ENCODE measurements around the gene NXPH2. TPM values are rescaled to one million over a fixed set of nuclear protein-coding genes. Genes with fewer than 3 reads are reported as not detected.

The NXPH2 gene
- total and polyA plus RNA-seq, 2 donors (not counting 1 experiment from before 2014, with no cell fraction given) = not detected

- DNase-seq (ENCODE audit: low read depth in 2 of 2) = no peak
- no peak overlapping the region for H3K4me2 ChIP-seq (ENCODE audit: extremely low read depth, insufficient read depth, low read length)
These were observed 109.5 kb downstream of the NXPH2 start for GRCh38 chr2:138670734-138671133.

GRCh38 chr2:138665937-138666336 is 114.3 kb downstream of the NXPH2 start:
- H3K27me3 ChIP-seq (ENCODE audit: control insufficient read depth, insufficient read depth, low read length) = peaks cover 3% of the 10 kb centered on the region
- no peak overlapping the region for H3K9ac ChIP-seq (ENCODE audit: insufficient read depth, low read length)
- H3K4me3 ChIP-seq (replicated peaks in 1 of 4; ENCODE audit: control extremely low read depth in 1 of 4, insufficient read depth in 1 of 4, low read depth in 3 of 4, low read length in 4 of 4) = no peak overlapping the region
- no peaks in the 10 kb centered on the region for H3K36me3 ChIP-seq (ENCODE audit: control insufficient read depth, insufficient read depth, low read length)
- peak in 1 of 2 donors; percentile 29 for DNase-seq (ENCODE audit: low read depth in 2 of 2)
- no peak overlapping the region for H3K27ac ChIP-seq (ENCODE audit: insufficient read depth, low read length)
- H4K20me1 ChIP-seq (ENCODE audit: control insufficient read depth, extremely low read depth, insufficient read depth, low read length) = no peaks in the 10 kb centered on the region
- no peak for TF ChIP-seq EZH2 (IDR thresholded peaks at IDR 0.05; ENCODE audit: low read length, missing control alignments)
- no peak for TF ChIP-seq CTCF (conservative IDR thresholded peaks at IDR 0.05 in 1 of 2, IDR thresholded peaks at IDR 0.05 in 1 of 2; ENCODE audit: low read depth in 1 of 2, low read length in 2 of 2)
- no peak overlapping the region for H3K4me2 ChIP-seq (ENCODE audit: extremely low read depth, insufficient read depth, low read length)
- H3K4me1 ChIP-seq (ENCODE audit: control insufficient read depth, extremely low read depth, insufficient read depth, low read length) = no peaks in the 10 kb centered on the region
- no peaks in the 10 kb centered on the region for H3K9me3 ChIP-seq (ENCODE audit: control insufficient read depth, insufficient read depth, low read depth, low read length)
- H2AFZ ChIP-seq (ENCODE audit: low read length) = no peak overlapping the region
- H3K79me2 ChIP-seq (ENCODE audit: control insufficient read depth, insufficient read depth, low read length) = no peaks in the 10 kb centered on the region

More at GRCh38 chr2:138670734-138671133, 109.5 kb downstream of the NXPH2 start:
- Histone ChIP-seq H3K79me2 (ENCODE audit: control insufficient read depth, insufficient read depth, low read length) (no peaks in the 10 kb centered on the region), H3K9ac (ENCODE audit: insufficient read depth, low read length) (no peak overlapping the region), H4K20me1 (ENCODE audit: control insufficient read depth, extremely low read depth, insufficient read depth, low read length) (no peaks in the 10 kb centered on the region), H3K27ac (ENCODE audit: insufficient read depth, low read length) (no peak overlapping the region), H3K9me3 (ENCODE audit: control insufficient read depth, insufficient read depth, low read depth, low read length) (no peaks in the 10 kb centered on the region), H3K4me3 (replicated peaks in 1 of 4; ENCODE audit: control extremely low read depth in 1 of 4, insufficient read depth in 1 of 4, low read depth in 3 of 4, low read length in 4 of 4) (no peak overlapping the region), H3K4me1 (ENCODE audit: control insufficient read depth, extremely low read depth, insufficient read depth, low read length) (no peaks in the 10 kb centered on the region), H2AFZ (ENCODE audit: low read length) (no peak overlapping the region), H3K36me3 (ENCODE audit: control insufficient read depth, insufficient read depth, low read length) (no peaks in the 10 kb centered on the region), H3K27me3 (ENCODE audit: control insufficient read depth, insufficient read depth, low read length) (peaks cover 3% of the 10 kb centered on the region)
- TF ChIP-seq CTCF (conservative IDR thresholded peaks at IDR 0.05 in 1 of 2, IDR thresholded peaks at IDR 0.05 in 1 of 2; ENCODE audit: low read depth in 1 of 2, low read length in 2 of 2) (no peak), EZH2 (IDR thresholded peaks at IDR 0.05; ENCODE audit: low read length, missing control alignments) (no peak)

- H3K4me2 ChIP-seq (ENCODE audit: extremely low read depth, insufficient read depth, low read length) = no peak overlapping the region
- TF ChIP-seq CTCF (conservative IDR thresholded peaks at IDR 0.05 in 1 of 2, IDR thresholded peaks at IDR 0.05 in 1 of 2; ENCODE audit: low read depth in 1 of 2, low read length in 2 of 2) = no peak
- TF ChIP-seq EZH2 (IDR thresholded peaks at IDR 0.05; ENCODE audit: low read length, missing control alignments) = no peak
- H3K27ac ChIP-seq (ENCODE audit: insufficient read depth, low read length) = no peak overlapping the region
- DNase-seq (ENCODE audit: low read depth in 2 of 2) = no peak
- no peaks in the 10 kb centered on the region for H3K4me1 ChIP-seq (ENCODE audit: control insufficient read depth, extremely low read depth, insufficient read depth, low read length)
- no peaks in the 10 kb centered on the region for H4K20me1 ChIP-seq (ENCODE audit: control insufficient read depth, extremely low read depth, insufficient read depth, low read length)
- H3K36me3 ChIP-seq (ENCODE audit: control insufficient read depth, insufficient read depth, low read length) = no peaks in the 10 kb centered on the region
- H2AFZ ChIP-seq (ENCODE audit: low read length) = no peak overlapping the region
- H3K79me2 ChIP-seq (ENCODE audit: control insufficient read depth, insufficient read depth, low read length) = no peaks in the 10 kb centered on the region
- H3K9ac ChIP-seq (ENCODE audit: insufficient read depth, low read length) = no peak overlapping the region
- H3K27me3 ChIP-seq (ENCODE audit: control insufficient read depth, insufficient read depth, low read length) = peaks cover 2% of the 10 kb centered on the region
- H3K4me3 ChIP-seq (replicated peaks in 1 of 4; ENCODE audit: control extremely low read depth in 1 of 4, insufficient read depth in 1 of 4, low read depth in 3 of 4, low read length in 4 of 4) = no peak overlapping the region
- no peaks in the 10 kb centered on the region for H3K9me3 ChIP-seq (ENCODE audit: control insufficient read depth, insufficient read depth, low read depth, low read length)
These were observed 121.8 kb downstream of the NXPH2 start for GRCh38 chr2:138658187-138658894.

All from fibroblast of lung (primary cell).